Measurements from ENCODE around the gene ELOVL1. TPM values are rescaled to one million over a fixed set of nuclear protein-coding genes. Genes with fewer than 3 reads are reported as not detected.

Gene ELOVL1
- polyA plus RNA-seq, 1 donor (not counting 4 experiments of a cell fraction or from before 2014, with no cell fraction given), result 283 TPM

- H3K27me3 ChIP-seq (ENCODE audit: control insufficient read depth, extremely low read depth, insufficient read depth, low read length), result no peaks in the 10 kb centered on the region
- no peak overlapping the region for H3K4me3 ChIP-seq (ENCODE audit: control insufficient read depth in 2 of 3, extremely low read depth in 1 of 3, insufficient read depth in 2 of 3, low read depth in 1 of 3, low read length in 3 of 3)
- H3K36me3 ChIP-seq (ENCODE audit: control insufficient read depth in 2 of 2, extremely low read depth in 1 of 2, insufficient read depth in 2 of 2, low read length in 2 of 2), result no peaks in the 10 kb centered on the region
- FAIRE-seq (no peak), DNase-seq (ENCODE audit: low read depth, low spot score) (no peak)
- no peak overlapping the region for H2AFZ ChIP-seq (ENCODE audit: control insufficient read depth, low read length)
- H3K9me1 ChIP-seq (ENCODE audit: control insufficient read depth, extremely low read depth, insufficient read depth, low read length), result no peaks in the 10 kb centered on the region
- dilution Hi-C loops (cut with MboI; ENCODE audit: extremely low pct_ligation_motif_present, low sequenced_read_pairs), result no loop called here
- no peak overlapping the region for H3K9ac ChIP-seq (ENCODE audit: control insufficient read depth, extremely low read depth, insufficient read depth, low read length)
- H3K79me2 ChIP-seq (ENCODE audit: control insufficient read depth, insufficient read depth, low read length), result no peaks in the 10 kb centered on the region
- no peak overlapping the region for H3K27ac ChIP-seq (ENCODE audit: control insufficient read depth, insufficient read depth, low read length)
- no peaks in the 10 kb centered on the region for H3K9me3 ChIP-seq (ENCODE audit: control insufficient read depth, low read depth, low read length)
- no peak overlapping the region for H3K4me2 ChIP-seq (ENCODE audit: control insufficient read depth, extremely low read depth, insufficient read depth, low read depth, low read length)
- TF ChIP-seq CTCF (optimal IDR thresholded peaks at IDR 0.05 in 1 of 3, IDR thresholded peaks at IDR 0.05 in 1 of 3, conservative IDR thresholded peaks at IDR 0.05 in 1 of 3; ENCODE audit: extremely low read depth in 1 of 3, insufficient read depth in 2 of 3, low read length in 3 of 3) (no peak), EZH2 (IDR thresholded peaks at IDR 0.05; ENCODE audit: low read length) (no peak)
- H3K4me1 ChIP-seq (ENCODE audit: control insufficient read depth, extremely low read depth, insufficient read depth, low read length), result no peaks in the 10 kb centered on the region
- H4K20me1 ChIP-seq (ENCODE audit: control insufficient read depth, extremely low read depth, insufficient read depth, low read length), result no peaks in the 10 kb centered on the region
Measured at GRCh38 chr1:43317817-43318471, 49.9 kb downstream of the ELOVL1 start.

GRCh38 chr1:43316738-43317520 is 50.9 kb downstream of the ELOVL1 start:
- FAIRE-seq, result no peak
- H3K27ac ChIP-seq (ENCODE audit: control insufficient read depth, insufficient read depth, low read length), result no peak overlapping the region

More at GRCh38 chr1:43316738-43317520, 50.9 kb downstream of the ELOVL1 start:
- Histone ChIP-seq H4K20me1 (ENCODE audit: control insufficient read depth, extremely low read depth, insufficient read depth, low read length) (no peaks in the 10 kb centered on the region), H3K9ac (ENCODE audit: control insufficient read depth, extremely low read depth, insufficient read depth, low read length) (no peak overlapping the region), H3K4me3 (ENCODE audit: control insufficient read depth in 2 of 3, extremely low read depth in 1 of 3, insufficient read depth in 2 of 3, low read depth in 1 of 3, low read length in 3 of 3) (no peak overlapping the region), H3K4me2 (ENCODE audit: control insufficient read depth, extremely low read depth, insufficient read depth, low read depth, low read length) (no peak overlapping the region), H3K9me3 (ENCODE audit: control insufficient read depth, low read depth, low read length) (no peaks in the 10 kb centered on the region), H3K9me1 (ENCODE audit: control insufficient read depth, extremely low read depth, insufficient read depth, low read length) (no peaks in the 10 kb centered on the region), H2AFZ (ENCODE audit: control insufficient read depth, low read length) (no peak overlapping the region), H3K4me1 (ENCODE audit: control insufficient read depth, extremely low read depth, insufficient read depth, low read length) (no peaks in the 10 kb centered on the region), H3K27me3 (ENCODE audit: control insufficient read depth, extremely low read depth, insufficient read depth, low read length) (no peaks in the 10 kb centered on the region), H3K36me3 (ENCODE audit: control insufficient read depth in 2 of 2, extremely low read depth in 1 of 2, insufficient read depth in 2 of 2, low read length in 2 of 2) (no peaks in the 10 kb centered on the region), H3K79me2 (ENCODE audit: control insufficient read depth, insufficient read depth, low read length) (no peaks in the 10 kb centered on the region)
- dilution Hi-C loops (cut with MboI; ENCODE audit: extremely low pct_ligation_motif_present, low sequenced_read_pairs), result no loop called here
- no peak for DNase-seq (ENCODE audit: low read depth, low spot score)
- peak in 1 of 3 experiments; percentile 14 for TF ChIP-seq CTCF (optimal IDR thresholded peaks at IDR 0.05 in 1 of 3, IDR thresholded peaks at IDR 0.05 in 1 of 3, conservative IDR thresholded peaks at IDR 0.05 in 1 of 3; ENCODE audit: extremely low read depth in 1 of 3, insufficient read depth in 2 of 3, low read length in 3 of 3)
- no peak for TF ChIP-seq EZH2 (IDR thresholded peaks at IDR 0.05; ENCODE audit: low read length)

Data from keratinocyte (primary cell).